Pons (tissue), 1 donor: ENCODE measurements around the gene ANKMY1.

ENCODE experiments used
- DNase-seq: peaks from one replicate; pipeline ENCODE4 v3.0.0-alpha.2; 2016; ENCODE audit warnings: low spot score

ANKMY1 gene

DNA sequence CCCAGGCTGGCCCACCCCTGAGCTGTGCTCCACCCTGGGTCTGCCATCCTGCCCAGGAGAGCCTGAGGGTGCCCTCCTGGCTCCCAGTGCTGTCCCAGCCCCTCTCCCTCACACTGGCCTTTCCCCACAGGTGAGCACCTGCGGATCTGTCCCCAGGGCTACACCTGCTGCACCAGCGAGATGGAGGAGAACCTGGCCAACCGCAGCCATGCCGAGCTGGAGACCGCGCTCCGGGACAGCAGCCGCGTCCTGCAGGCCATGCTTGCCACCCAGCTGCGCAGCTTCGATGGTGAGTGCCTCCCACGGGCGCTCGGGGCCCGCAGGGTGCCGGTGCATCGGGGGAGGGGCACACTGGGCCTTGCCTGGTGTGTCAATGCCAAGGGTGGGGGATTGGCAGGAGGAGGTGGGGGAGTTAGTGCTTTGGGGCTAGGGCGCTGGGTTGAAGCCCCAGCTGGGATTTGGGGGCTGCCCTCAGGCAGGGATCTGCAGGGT lies 98.8 kb downstream of the ANKMY1 start:
- no peak for DNase-seq

- no peak for DNase-seq
These were observed 99.5 kb downstream of the ANKMY1 start for GRCh38 chr2:240458044-240458899.

- no peak for DNase-seq
These were observed 100.4 kb downstream of the ANKMY1 start for GRCh38 chr2:240457223-240458043.

DNA sequence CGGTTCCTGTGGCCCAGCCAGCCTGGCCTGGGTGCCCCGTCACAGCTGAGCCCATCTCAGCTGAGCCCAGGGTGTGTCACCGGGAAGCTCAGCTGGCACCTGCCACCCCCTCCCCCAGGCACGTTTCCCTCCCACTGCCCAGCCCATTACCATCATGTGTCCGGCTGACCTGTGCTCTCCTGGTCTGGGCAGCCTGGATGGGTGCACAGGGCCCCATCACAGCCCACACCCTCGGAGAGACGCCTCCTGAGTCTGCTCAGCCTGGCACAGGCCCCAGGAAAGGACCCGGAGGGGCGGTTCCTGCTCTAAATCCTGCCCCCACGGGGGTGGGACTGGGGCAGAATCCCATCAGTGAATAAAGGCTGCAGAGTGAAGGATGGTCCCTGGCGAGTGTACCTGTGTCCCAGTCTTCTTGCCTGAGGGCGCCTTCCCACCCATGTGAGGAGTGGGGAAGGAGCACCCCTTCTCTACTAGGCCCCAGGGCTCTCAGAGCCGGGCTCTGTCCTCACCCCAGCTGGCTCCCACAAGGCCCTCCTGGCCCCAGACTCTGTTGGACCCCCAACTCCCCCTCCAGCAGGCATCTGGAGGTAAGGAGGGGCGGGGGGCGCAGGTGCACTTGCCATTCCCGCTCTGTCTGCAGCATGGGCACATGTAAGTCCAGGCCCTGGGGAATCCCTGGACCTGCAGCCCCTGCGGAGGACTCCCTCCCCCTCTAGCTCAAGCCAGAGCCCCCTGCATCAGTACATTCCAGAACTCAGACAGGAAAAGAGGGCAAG lies 101.2 kb downstream of the ANKMY1 start:
- no peak for DNase-seq

DNA sequence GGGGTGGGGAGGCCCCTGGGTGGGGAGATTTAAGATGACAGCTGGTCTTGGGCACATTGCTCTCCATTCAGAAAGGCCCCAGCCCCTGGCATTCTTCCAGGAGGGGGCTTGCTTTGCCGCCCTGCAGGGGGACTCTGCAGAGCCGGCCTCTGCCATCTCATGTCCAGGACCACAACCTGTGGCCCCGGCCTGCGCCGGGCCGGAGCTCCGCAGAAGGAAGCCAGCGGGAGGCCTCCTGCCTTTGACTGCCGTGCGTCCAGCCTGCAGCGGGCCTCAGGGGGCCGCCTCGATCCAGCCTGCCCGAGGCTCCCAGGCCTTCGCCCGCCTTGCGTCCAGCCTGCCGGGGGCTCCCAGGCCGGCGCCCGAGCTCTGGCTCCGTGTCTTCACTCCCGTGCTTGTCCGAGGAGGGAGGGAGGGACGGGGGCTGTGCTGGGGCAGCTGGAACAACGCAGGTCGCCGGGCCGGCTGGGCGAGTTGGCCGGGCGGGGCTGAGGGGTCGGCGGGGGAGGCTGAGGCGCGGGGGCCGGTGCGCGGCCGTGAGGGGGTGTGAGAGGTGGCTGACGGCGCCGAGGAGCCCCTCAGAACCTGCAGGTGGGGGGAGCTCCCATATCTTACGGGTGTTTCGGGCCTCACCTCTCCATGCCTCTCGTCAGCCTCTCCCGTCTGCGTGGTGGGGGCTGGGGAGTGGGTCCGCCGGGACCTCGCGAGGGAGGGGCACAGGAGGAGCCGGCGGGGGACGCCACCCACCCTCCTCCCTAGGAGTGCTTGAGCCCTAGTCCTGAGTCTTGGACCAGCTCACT lies 101.9 kb downstream of the ANKMY1 start:
- DNase-seq: no peak

DNA sequence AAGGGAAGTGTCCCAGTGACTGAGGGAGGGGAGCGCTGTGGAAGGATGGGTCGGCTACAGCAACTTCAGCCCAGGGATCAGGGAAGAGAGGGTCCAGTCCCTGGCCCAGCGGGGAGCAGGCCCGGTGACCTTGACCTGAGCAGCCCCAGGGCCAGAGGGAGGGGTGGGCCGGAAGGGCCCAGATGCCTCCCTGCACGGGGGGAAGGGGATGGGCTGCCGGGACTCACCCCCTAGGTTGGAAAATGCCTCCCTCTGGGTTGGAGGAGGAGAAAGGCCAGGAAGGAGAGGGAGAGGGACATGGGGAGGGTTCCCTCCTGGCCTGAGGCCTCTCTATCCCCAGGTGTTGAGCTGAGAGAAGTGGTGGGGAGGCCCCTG lies 102.5 kb downstream of the ANKMY1 start:
- DNase-seq: no peak

GRCh38 chr2:240454106-240454901 lies 103.5 kb downstream of the ANKMY1 start:
- DNase-seq: no peak

DNA sequence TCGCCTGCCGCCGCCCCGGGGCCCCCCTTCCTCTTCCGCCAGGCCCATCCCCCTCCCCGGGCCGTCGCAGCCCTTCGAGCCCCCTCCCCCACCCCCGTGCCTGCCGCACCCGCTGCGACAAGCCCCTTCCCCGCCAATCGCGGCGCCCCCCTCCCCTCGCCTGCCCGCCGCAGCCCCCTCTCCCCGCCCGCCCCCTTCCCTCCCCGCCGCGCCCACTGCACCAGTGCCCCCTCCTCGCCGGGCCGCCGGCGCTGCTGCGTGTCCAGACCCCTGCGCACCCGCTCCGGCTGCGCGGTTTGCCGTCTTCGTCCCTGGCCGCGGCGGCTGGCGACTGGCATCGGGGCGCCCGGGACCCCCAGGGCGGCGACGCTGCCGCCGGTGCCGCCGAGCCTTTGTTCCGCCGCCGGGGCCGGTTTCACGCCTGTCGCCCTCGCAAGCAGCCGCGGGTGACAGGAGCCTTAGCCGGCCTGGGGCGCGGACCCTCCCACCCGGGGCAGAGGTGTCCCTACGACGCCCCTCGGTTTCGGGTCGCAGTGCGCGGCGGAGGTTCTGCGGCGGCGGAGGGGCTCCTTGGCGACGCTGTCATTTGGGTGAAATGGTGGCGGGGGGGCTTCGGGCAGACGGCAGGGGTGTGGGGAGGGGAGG lies 104.2 kb downstream of the ANKMY1 start:
- no peak for DNase-seq

DNA sequence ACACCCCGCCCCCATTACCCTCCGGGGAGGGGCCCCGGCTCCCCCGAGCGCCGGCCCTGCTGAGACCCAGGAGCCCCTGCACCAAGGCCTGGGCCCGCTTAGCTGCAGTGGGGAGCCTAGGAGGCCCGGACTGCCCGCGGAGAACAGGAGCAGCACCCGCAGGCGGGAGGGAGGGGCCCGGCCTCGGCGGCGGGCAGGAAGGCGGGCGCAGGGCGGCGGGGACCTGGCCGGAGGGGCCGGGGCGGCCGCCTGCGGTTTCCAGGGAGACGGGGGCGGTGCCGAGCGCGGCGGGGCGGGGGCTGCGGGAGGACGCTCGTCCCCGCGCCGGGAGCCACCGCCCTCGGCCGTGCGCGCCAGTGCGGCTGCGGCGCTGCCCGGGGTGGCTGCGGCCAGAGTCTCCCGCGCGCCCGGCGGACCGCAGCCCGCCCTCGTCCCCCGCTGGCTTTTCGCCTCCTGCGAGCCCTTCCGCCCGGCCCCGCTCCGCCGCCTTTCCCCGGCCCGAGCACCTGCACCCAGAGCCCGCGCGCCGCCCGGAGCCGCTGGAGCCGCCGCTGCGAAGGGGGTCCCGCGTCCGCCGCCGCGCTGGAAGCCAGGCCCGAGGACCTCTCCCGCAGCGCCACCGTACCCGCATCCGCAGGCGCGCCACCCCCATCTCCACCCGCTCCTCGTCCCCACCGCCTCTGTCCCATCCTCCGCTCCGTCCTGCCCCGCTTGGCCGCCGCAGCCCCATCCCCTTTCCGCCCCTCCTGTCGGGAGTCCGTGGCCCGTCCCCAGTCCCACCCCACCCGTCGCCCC lies 105.1 kb downstream of the ANKMY1 start:
- peak; percentile 35 for DNase-seq

- DNase-seq: no peak
These were observed 105.9 kb downstream of the ANKMY1 start for GRCh38 chr2:240451791-240452461.

GRCh38 chr2:240451108-240451611 lies 106.6 kb downstream of the ANKMY1 start:
- DNase-seq: peak; percentile 45

DNA sequence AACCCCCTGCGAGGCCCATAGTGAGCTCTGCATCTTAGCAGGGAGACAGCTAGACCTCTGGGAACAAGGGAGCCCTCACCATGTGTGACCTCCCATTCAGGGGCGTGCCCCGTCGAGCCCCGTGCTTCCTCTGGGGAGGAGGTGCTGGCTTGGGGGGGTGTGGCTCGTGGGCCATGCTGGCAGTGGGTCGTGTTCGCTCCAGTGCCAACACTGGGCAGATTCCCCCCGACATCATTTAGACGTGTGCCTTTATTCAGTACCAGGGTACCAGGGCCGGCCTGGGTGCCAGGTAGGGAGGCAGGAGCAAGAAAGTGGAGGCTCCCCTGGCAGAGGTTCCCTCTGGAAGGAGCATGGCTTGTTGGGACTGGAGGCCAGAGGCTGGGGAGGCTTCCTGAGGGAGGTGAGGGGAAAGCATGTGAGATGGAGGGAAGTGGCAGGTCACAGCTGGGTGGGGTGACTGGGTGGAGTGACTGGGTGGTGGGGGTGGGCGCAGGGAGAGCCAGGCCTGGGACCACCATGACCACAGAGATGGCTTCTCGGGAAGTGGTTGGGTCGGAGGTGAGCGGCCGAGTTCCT lies 107.2 kb downstream of the ANKMY1 start:
- no peak for DNase-seq

DNA sequence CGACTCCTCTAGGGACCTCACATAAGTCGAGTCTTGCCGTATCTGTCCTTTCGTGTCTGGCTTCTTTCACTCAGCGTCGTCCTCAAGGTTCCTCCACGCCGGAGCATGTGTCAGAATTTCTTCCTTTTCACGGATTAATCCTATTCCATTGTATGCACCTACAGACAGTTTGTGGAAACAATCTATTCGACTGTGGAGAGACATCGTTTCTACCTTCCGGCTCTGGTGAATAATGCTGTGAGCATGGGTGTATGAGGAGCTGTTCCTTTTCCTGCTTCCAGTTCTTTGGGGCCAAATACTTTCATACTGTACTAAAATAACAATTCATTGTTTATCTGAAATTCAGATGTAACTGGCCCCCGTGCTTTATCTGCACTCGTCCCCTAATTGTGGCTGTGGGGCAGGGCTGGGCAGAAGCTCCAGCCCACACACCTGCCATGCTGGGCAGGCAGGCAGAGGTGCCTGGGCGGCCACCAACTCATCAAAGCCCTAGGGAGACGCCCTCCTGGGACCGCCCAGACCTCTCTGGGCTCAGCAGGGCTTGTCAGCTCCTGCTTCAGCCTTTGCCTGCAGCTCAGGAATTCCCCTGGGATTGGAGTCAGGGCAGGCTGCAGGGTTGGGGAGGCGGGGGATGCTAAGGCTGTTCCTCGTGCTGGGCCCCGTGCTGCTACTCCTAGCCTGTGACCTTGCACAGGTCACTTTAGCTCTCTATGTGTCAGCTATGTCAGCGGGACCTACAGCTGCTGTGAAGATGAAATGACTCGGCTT lies 107.8 kb downstream of the ANKMY1 start:
- DNase-seq: no peak

- DNase-seq: no peak
These were observed 109.2 kb downstream of the ANKMY1 start for GRCh38 chr2:240448387-240449274.

DNA sequence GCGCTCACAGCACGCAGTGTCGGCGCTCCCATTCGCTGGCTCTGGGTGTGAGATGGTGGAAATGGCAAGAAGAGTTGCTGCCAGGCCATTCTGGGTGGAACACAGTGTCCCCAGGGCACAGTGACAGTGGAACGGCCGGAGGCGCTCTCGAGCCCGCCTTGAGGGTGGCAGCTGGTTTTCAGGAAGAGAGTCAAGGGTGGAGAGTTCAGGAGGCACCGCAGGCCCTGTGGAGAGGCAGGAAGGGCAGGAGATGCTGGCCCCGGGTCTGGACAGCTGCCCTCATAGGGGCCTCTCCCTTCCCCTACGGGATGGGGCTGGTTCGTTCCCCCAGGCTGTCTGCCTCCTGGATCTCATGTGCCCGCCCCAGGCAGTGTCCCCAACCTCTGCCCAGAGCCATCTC lies 109.9 kb downstream of the ANKMY1 start:
- no peak for DNase-seq

DNA sequence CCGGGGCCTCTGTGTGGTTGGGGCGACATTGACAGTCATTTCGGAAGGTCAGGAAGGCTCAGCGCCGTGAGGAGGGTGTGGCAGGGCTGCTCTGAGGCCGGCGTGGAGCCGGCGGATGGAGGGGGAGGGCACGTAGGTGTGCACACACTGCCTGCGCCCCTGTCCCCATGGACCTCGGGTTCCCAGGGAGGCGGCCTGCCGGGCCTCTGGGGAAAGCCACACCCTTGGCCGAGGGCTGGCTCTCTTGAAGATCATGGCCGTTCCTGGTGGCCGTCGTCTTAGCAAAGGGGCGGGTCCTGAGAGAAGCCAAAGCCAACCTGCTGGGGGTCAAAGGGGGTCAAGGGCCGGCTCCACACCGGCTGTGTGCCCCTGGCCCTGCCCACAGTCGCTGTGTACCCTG lies 110.5 kb downstream of the ANKMY1 start:
- DNase-seq: no peak
